ENCODE measurements around the gene ADAMTS2.
"Not testable (repeated sequence)": the region's sequence is repeated elsewhere in the genome, so short reads cannot be mapped to it uniquely, and the experiment has no call there.

ADAMTS2 gene

DNA sequence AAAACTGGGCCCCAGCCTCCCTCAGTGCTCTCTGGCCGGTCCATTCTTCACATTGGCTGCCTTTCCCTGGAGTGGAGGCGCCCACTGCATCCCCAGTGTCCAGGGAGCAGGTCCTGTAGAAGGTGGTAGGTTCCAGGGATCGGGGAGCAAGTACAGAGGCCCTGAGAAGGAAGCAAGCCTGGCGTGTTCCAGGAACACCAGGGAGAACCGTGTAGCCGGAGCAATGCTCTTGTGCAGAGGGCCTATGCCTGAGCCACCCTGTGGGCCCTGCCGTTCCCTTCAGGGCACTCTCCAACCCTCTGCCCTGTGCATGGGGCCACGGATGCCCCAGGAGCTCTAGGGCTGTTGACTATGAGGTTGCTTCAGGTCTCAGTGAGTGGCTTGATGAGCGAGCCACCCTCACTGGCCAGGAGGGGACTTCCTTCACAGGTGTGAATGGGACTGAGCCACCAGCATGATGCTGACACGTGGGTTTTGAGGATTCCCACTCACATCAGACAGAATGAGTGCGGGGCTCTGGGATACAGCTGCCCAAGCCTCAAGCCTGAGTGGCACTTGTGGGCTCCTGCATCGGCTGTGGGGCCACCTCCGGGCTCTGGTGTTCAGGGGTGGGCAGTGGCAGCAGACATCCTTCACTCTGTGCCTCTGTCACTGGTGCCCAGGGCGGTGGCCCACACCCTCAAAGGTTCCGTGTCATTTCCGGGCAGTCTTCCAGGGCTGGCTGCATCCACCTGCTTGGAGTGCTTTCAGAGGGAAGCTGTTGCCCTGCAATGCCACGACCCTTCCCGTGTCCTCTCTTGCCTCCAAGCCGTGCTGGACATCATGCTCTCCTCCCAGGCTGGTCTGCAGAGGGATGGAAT, 54.4 kb downstream of the ADAMTS2 start:
- no peak overlapping the region for H3K4me3 ChIP-seq (ENCODE audit: low read length)

DNA sequence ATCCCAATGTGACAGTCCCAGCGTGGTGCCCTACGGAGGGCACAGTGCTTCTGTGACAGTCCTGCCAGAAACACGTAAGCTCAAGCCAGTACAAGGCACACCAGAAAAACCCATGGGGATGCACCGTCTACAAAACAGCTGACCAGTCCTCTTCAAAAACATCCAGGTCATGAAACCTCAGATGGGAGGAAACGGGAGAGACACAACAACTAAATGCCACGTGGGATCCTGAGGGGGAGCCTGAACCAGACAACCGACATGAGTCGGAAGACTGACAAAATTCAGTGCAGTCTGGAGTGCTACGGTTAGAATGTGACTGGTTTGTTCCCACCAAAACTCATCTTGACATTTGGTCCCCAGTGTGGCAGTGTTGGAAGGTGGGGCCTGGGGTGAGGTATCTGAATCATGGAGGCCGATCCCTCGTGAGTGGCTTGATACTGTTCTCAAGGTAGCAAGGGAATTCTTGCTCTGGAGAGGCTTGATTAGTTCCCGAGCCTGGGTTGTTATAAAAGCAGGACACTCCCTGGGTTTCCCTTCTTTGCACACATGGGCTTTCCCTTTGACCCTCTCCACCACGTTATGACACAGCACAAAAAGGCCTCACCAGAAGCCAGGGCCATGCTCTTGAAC, 55.4 kb downstream of the ADAMTS2 start:
- no peak overlapping the region for H3K4me3 ChIP-seq (ENCODE audit: low read length)
- no peak for DNase-seq (ENCODE audit: low read depth, low spot score)

More for the DNA sequence above, 54.4 kb downstream of the ADAMTS2 start:
- DNase-seq (ENCODE audit: low read depth, low spot score) = no peak

DNA sequence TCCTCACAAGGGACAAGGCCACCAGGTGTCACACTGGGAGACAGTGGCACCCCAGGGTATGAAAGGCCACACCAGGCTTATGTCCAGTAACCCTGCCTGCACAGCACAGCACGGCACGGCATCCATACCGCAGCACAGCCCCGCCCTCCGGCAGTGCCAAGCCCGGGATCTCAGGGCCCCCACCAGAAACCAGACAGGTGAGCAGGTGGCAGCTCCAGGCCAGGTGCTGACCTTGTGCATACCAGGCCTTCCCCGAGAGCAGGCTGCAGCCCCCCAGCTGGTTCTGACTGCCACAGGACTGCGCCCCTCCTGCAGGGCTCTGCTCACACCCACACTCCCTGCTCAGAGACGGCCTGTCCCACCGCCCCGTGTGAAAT, 56.5 kb downstream of the ADAMTS2 start:
- DNase-seq (ENCODE audit: low read depth, low spot score) = no peak
- H3K4me3 ChIP-seq (ENCODE audit: low read length) = no peak overlapping the region

DNA sequence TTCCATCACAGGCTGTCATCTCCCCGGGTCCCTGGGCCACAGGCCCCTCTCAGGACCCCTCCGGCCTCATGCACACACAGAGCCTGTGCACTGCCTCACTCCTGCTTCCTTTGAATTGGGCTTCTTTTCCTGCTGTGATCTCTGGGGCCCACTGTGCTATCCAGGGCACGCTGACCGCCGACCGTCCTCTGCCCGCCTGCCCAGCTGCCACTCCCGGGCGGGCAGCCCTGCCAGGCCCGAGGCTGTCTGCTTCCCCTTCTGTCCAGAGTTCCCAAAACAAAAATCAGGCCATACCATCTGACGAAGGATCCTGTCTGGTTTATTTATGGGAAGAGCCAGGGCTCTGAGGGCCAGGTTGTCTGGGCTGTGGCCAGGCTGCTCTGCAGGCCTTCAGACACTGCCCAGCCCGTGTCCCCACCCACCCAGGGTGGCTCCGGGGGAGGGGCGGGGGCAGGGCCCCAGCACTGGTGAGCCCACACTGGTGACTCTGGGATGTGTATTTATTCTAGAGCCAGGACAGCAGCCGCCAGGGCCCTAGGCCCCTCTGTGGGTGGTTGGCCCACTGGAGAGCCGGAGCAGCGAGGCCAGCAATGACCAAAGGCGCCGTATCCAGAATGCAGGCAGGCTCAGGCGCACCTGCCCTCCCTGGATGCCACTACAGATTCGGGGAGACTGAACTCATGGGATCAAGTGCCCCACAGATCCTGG, 57.0 kb downstream of the ADAMTS2 start:
- no peak overlapping the region for H3K4me3 ChIP-seq (ENCODE audit: low read length)
- no peak for DNase-seq (ENCODE audit: low read depth, low spot score)

DNA sequence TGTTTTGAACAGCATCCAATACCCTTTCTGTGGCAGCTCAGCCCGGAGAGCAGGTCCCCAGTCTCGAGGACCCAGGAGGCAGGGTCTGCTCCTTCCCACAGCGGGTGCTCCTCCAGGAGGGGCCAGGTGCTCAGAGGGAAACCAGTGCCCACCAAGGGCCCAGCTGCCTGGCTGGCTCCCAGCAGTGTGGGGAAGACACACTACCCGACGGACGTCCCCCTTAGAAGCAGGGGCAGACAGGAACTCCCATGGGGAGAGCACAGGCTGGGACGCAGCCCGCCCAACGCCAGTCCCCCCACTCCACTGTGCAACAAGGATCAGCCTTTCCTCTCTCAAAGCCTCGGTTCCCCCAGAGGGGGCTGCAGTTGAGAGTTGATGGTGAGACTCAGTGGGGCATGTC, 57.6 kb downstream of the ADAMTS2 start:
- no peak for DNase-seq (ENCODE audit: low read depth, low spot score)
- no peak overlapping the region for H3K4me3 ChIP-seq (ENCODE audit: low read length)

DNA sequence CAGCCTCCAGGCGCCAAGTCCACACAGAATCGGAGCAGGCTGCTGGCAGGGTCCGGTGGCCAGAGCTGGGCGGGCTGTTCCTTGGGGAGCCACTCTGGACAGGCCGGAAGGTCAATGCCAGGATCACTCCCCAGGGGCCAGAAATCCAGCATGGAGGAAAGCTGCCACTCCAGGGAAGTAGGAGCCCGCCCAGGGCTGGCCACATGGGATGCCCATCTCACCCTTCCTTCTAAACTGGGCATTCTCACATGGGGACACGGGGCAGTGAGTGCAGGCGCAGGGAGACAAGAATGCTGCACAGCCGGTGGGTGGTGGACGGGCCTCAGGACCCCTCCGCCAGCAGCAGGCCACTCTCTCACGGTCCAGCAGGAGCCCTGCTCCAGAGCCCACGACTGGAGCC, 58.2 kb downstream of the ADAMTS2 start:
- no peak for DNase-seq (ENCODE audit: low read depth, low spot score)
- H3K4me3 ChIP-seq (ENCODE audit: low read length) = no peak overlapping the region

DNA sequence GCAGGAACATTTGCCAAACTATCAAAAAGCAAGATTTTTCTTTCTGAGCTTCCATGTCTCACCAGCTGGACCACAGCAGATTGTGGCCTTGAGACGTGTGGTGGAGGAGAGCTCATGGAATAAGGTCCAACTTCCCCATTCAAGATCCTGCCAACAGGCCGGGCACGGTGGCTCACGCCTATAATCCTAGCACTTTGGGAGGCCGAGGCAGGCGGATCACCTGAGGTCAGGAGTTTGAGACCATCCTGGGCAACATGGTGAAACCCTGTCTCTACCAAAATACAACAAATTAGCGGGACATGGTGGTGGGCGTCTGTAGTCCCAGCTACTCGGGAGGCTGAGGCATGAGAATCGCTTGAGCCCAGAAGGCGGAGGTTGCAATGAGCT, 59.5 kb downstream of the ADAMTS2 start:
- not testable (repeated sequence) for H3K4me3 ChIP-seq (ENCODE audit: low read length); DNase-seq (ENCODE audit: low read depth, low spot score)

DNA sequence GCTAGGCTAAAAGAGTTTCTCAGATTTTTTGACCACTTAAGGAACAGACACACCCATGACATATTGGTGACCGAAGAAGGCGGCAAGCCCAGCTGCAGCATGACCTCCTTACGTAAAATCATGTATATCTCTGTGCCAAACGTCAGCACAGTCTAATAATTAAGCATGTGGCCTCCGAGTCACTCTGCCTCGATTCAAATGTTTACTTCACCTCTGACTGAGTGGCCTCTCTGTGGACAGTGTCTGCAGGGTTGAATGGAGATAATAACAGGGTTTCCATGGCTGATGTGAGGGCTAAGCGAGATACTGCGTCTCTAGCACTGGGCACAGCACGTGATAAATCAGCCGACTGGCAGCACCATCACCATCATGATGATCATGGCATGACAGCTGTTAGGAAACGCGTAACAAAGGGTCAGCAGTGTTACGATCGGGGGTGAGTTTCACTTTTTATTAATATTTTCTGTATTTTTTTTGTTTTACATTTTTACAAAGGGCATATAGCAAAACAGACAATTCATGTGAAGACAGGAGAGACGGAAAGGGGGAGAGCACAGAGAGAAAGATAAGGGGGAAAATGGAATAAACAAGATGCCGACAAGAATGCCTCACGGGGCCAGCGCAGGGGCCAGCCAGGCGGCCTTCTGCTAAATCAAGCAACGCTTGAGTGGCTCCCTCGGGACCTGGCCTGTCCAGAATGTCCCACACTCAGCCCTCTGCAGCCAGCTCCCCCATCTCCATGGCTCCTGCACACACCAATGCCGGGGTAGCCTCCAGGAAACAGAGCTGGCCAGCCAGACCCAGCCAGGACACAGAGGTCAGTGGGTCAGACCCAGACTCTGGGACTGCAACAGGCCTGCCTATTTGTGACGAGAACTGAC, 60.3 kb downstream of the ADAMTS2 start:
- no peak for DNase-seq (ENCODE audit: low read depth, low spot score)
- no peak overlapping the region for H3K4me3 ChIP-seq (ENCODE audit: low read length)

DNA sequence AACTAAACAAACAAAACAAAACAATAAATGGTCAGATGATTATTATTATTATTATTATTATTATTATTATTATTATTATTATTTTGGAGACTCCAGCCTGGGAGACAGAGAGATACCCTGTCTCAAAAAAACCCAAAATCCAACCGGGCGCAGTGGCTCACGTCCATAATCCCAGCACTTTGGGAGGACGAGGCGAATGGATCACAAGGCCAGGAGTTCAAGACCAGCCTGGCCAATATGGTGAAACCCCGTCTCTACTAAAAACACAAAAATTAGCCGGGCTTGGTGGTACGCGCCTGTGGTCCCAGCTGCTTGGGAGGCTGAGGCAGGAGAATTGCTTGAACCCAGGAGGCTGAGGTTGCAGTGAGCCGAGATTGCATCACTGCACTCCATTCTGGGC, 61.4 kb downstream of the ADAMTS2 start:
- not testable (repeated sequence) for H3K4me3 ChIP-seq (ENCODE audit: low read length); DNase-seq (ENCODE audit: low read depth, low spot score)

DNA sequence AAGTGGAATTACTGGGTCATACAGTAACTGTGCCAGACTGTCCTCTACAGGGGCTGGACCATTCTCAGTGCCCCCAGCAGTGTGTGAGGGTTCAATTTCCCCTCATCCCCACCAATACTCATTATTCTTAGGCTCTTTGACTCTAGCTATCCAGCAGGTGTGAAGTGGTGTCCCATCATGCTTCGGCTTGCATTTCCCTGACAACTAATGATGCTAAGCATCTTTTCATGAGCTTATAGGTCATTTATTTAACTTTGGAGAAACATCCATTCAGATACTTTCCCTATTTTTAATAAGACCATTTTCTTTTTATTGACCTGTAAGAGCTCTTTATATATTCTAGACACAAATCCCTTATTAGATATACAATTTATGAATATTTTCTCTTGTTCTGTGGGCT, 63.6 kb downstream of the ADAMTS2 start:
- no peak for DNase-seq (ENCODE audit: low read depth, low spot score)
- H3K4me3 ChIP-seq (ENCODE audit: low read length) = no peak overlapping the region

DNA sequence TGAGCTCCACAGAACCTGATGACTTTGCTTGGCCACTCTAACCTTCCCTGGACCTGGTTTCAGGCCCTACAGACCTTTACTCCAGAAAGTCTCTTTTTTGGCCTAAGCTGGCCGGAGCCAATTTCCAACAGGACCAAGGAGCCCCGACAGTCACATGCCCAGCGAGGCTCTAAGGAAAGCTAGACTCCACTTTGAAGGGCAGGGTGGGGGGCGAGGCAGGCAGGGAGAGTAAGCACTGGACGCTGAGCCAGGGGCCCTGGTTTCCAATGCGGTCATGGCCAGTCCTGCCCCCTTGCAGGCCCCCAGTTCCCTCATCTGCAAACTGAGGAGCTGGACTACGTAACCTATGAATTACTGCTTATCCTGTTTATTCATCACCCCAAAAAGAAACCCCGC, 65.2 kb downstream of the ADAMTS2 start:
- no peak overlapping the region for H3K4me3 ChIP-seq (ENCODE audit: low read length)
- DNase-seq (ENCODE audit: low read depth, low spot score) = no peak

DNA sequence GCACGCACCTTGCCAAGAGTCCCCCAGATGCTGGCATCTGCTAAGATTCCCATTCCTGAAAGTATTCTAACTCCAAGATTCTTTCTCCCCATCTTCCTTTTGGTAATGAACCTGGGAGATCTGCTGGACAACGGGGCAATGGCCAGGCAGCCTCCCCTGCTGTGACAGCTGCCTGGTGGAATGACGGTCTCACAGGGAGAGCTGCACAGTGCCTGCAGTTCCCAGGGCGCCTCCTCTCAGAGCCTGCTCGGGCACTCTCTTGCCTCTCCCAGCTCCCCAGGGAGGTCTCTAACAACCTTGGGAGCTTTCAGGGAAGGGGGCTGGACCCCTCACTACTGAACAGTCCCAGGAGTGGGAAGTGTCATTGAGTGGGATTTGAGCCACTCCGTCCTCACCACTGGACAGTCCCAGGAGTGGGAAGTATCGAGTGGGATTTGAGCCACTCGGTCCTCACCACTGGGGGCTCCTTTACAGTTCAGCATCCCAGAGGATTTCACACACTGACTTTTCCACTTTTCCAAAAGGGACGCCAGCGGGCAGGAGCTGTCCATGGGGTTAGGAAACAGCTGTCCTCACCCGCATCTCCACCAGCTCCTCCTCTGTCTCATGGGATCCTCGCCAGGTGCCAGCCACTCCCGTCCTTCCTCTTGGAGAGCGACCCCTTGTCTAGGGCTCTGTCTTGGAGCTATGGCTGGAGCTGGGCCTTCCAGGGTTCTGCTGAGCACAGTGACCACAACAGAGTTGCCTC, 65.7 kb downstream of the ADAMTS2 start:
- no peak for DNase-seq (ENCODE audit: low read depth, low spot score)
- no peak overlapping the region for H3K4me3 ChIP-seq (ENCODE audit: low read length)

DNA sequence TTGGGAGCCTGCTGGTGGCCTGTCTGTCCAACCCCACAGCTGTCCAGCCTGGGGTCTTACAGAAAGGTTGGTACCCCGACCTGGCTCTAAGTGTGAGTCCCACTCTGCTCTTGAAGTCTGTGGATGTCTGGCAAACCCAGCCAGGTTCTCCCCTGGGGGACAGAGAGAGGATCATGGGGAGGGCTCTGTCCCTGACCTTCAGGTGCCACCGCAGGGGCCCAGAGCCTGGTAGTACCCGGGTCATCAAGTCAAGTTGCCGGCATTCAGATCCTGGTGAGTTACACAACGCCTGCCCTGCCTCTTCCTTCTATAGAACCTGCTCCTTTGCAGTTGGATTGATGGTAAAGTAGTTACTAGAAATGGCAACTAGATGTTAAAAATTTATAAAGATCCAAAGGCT, 66.7 kb downstream of the ADAMTS2 start:
- no peak for DNase-seq (ENCODE audit: low read depth, low spot score)
- no peak overlapping the region for H3K4me3 ChIP-seq (ENCODE audit: low read length)

DNA sequence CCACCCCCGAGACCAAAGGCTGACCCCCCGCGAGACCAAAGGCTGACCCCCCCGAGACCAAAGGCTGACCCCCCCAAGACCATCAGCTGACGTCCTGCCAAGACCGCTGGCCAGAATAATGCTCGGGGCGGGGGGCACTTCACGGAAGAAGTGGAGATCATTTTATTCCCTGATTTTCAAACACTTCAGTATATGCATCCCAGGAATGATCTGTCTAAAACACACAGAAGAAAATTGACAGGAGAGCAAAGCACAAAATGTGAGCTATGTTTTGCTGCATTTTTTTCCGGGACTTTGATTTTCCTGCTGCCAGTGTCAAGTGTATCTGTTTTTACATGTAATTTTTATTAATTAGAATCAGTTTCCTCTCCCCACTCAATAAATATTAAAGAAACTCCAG, 67.1 kb downstream of the ADAMTS2 start:
- H3K4me3 ChIP-seq (ENCODE audit: low read length) = no peak overlapping the region
- no peak for DNase-seq (ENCODE audit: low read depth, low spot score)

DNA sequence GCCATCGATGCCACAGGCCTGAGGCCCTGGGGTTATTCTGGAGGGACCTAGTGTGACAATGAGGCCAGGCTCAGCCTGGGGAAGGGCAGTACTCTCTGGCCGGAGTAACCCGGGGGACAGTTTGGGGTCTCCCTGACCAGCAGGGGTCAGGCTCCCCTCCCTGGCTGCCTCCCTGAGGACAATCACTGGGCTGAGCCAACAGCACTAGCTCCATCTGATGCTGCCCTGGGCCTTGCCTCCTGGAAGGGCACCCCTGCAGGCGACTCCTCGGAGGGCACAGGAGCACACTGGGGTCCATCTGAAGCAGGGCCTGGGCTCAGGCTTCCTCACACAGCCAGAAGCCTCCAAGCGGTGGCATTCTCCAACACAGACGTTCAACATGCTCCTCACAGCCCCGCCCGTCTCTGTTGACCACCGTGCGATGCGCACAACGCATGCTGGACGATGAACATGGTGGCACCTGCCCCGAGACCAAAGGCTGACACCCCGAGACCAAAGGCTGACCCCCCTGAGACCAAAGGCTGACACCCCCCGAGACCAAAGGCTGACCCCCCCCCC, 68.3 kb downstream of the ADAMTS2 start:
- no peak overlapping the region for H3K4me3 ChIP-seq (ENCODE audit: low read length)
- DNase-seq (ENCODE audit: low read depth, low spot score) = no peak

DNA sequence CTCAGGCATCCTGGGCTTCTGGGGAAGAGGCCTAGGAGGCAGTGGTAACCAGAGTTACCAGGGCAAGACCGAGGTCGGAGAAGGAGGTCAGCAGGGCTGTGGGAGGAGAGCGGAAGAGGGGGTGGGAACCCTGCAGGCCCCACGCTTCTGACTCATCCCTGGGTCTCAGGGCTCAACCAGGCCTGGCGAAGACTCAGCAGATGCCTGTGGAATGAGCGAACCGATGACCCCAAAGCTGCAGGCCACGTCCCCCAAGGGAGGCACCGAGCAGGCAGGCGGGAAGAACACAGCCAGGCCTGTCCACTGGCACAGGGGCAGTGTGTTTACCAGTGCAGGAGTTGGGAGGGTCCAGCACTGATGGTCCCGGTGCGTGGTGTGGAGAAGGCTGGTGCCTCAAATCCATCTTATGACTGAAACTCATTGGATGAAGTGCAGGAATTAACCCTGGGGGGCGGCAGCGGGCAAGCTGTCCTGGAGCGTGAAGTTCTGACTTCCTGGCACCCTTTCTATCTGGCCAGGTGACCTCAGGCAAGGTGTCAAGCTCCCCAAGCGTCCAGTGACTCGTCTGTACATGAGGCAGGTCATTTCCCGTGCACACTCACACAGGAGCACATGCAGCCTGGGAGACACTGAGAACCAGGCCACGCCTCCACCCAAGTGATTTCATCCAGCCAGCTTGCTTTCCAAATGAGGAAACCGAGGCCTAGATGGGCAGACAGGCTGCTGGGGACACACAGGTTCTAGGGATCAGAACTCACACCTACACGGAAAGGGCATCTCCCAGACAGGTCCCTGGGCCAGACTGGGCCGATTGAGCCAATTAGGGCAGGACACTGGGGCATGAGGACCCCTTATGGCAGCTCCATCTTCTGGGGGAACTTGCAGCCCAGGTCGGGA, 69.1 kb downstream of the ADAMTS2 start:
- no peak overlapping the region for H3K4me3 ChIP-seq (ENCODE audit: low read length)

DNA sequence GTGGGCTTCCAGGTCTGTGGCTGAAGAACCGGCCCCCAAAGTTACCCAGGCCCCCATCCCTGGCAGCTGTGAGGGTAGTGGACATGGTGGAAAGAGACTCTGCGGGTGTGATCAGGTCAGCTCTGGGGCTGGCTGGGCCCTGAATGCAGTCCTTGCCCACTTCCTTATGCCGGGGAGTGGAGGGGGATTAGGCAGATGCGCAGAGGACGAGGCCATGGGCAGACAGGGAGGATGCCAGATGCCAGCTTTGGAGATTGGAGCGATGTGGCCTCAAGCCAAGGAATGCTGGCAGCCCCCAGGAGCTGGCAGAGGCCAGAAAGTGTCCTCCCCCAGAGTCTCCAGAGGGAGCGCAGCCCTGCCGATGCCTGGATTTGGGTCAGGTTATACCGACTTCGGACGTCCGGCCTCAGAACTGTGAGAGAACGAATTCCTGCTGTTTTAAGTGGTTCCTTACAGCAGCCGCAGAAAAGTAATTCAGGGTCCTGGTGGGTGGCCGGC, 69.8 kb downstream of the ADAMTS2 start:
- no peak overlapping the region for H3K4me3 ChIP-seq (ENCODE audit: low read length)
- no peak for DNase-seq (ENCODE audit: low read depth, low spot score)

More for the DNA sequence above, 69.1 kb downstream of the ADAMTS2 start:
- no peak for DNase-seq (ENCODE audit: low read depth, low spot score)
